Neural crest cell (in vitro differentiated cells): ENCODE data around the gene SPTSSA. TPM values are rescaled to one million over a fixed set of nuclear protein-coding genes. Genes with fewer than 3 reads are reported as not detected.
"Not testable (repeated sequence)": the region's sequence is repeated elsewhere in the genome, so short reads cannot be mapped to it uniquely, and the experiment has no call there.

Source experiments
- DNase-seq: peaks from one replicate; pipeline ENCODE4 v3.0.0; 2021; ENCODE audit warnings: low read depth, mixed read lengths, low spot score
- H3K27ac Mint-ChIP-seq: one replicate; pipeline ENCODE4 v1.8.0; 2021; ENCODE audit warnings: mild to moderate bottlenecking, mixed read lengths; ENCODE audit not compliant: unreplicated experiment
- H3K27me3 Mint-ChIP-seq: 2 replicates; pipeline ENCODE4 v1.8.0; 2021; ENCODE audit warnings: low read depth, mild to moderate bottlenecking, mixed read lengths
- H3K36me3 Mint-ChIP-seq: 2 replicates; pipeline ENCODE4 v1.8.0; 2021; ENCODE audit warnings: low read depth, mild to moderate bottlenecking, mixed read lengths
- H3K4me1 Mint-ChIP-seq: 2 replicates; pipeline ENCODE4 v1.8.0; 2021; ENCODE audit warnings: mixed read lengths
- H3K4me3 Mint-ChIP-seq: one replicate; pipeline ENCODE4 v1.8.0; 2021; ENCODE audit warnings: mild to moderate bottlenecking, mixed read lengths
- H3K9me3 Mint-ChIP-seq: 2 replicates; pipeline ENCODE4 v1.8.0; 2021; ENCODE audit warnings: mixed read lengths
- total RNA-seq: library from RNA; stranded (reverse); gene quantifications from 2 replicates; pipeline ENCODE4 v1.2.1, GENCODE V29; 2021
- TF ChIP-seq, protein P1 (sequence below): fragments of 200-600 bp; sonication (generic); conservative IDR thresholded peaks from 2 replicates; pipeline ENCODE4 v1.5.0; 2021; ENCODE audit warnings: antibody characterized with exemption, mild to moderate bottlenecking

Gene SPTSSA
- total RNA-seq, 1 donor from 2014 or later = 24.7 TPM

DNA sequence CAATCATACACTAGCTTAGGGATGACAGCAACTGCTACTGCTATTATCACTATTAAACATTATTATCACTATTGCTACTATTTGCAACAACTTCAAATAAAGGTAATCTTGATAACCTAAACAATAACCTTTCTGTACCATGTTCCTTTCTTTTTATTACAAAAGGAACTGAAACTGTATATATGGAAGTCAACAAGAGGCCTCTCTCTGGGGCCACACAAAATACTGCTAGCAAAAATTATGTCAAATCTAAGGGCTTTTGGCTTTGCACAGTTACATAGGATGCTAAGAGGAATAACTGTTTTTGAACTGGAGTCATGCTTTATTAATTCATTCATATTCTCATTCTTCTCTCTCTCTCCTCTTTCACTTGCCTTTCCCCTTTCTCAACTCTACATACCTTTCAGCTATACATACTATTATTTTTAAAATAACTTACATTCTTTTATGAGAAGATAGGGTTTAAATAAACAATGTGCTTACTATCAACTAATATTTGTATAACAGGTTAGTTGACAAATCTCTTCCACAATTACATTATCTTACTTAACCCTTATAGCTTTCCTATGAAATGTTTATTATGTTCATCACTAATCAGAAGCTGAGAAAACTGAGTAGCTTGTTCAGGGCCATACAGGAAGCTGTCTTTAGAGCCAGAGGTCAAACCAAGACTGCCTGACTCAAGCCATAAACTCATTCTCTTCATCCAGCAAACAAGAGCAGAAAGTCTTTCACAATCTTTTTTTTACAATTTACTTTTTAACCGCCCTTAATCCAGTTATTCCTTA is 25.7 kb downstream of the SPTSSA start:
- Mint-ChIP-seq H3K4me1 (peaks cover 18% of the 10 kb centered on the region), H3K27ac (no peak overlapping the region)
- TF ChIP-seq, protein P1, sequence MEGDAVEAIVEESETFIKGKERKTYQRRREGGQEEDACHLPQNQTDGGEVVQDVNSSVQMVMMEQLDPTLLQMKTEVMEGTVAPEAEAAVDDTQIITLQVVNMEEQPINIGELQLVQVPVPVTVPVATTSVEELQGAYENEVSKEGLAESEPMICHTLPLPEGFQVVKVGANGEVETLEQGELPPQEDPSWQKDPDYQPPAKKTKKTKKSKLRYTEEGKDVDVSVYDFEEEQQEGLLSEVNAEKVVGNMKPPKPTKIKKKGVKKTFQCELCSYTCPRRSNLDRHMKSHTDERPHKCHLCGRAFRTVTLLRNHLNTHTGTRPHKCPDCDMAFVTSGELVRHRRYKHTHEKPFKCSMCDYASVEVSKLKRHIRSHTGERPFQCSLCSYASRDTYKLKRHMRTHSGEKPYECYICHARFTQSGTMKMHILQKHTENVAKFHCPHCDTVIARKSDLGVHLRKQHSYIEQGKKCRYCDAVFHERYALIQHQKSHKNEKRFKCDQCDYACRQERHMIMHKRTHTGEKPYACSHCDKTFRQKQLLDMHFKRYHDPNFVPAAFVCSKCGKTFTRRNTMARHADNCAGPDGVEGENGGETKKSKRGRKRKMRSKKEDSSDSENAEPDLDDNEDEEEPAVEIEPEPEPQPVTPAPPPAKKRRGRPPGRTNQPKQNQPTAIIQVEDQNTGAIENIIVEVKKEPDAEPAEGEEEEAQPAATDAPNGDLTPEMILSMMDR = no peak

DNA sequence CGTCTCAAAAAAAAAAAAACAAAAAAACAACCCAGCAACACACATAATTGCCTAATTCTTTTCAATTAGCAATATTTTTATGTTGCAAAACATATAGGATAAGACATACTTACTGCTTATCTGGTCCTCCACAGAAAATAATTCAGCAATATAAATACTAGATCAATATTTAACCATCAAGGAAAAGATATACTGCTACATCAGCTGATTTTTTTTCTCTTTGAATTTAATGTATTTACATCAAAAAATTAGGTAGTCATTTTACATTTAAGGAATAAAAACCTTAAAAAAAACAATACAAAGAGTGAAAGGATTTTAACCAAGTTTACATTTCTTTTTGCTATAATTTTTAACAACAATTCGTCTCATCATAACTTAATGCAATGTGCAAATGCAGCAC is 28.1 kb downstream of the SPTSSA start:
- TF ChIP-seq, protein P1 = no peak
- Mint-ChIP-seq H3K27me3 (no peaks in the 10 kb centered on the region), H3K27ac (no peak overlapping the region), H3K4me1 (peaks cover 18% of the 10 kb centered on the region), H3K4me3 (no peak overlapping the region), H3K36me3 (peaks cover 22% of the 10 kb centered on the region), H3K9me3 (peaks cover 6% of the 10 kb centered on the region)
- DNase-seq = no peak

More for the DNA sequence above, 25.7 kb downstream of the SPTSSA start:
- peaks cover 20% of the 10 kb centered on the region for H3K36me3 Mint-ChIP-seq
- no peaks in the 10 kb centered on the region for H3K27me3 Mint-ChIP-seq
- H3K9me3 Mint-ChIP-seq = peaks cover 11% of the 10 kb centered on the region
- H3K4me3 Mint-ChIP-seq = no peak overlapping the region
- DNase-seq = no peak

DNA sequence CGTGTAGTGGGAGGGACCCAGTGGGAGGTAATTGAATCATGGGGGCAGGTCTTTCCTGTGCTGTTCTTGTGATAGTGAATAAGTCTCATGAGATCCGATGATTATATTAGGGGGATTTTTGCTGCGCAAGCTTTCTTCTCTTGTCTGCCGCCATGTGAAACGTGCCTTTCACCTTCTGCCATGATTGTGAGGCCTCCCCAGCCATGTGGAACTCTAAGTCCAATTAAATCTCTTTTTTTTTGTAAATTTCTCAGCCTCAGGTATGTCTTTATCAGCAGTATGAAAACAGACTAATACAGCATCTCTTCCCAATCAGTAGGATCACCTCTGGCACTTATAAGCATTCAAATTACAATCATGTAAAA is 34.0 kb downstream of the SPTSSA start:
- H3K27me3 Mint-ChIP-seq, DNase-seq, H3K27ac Mint-ChIP-seq, H3K9me3 Mint-ChIP-seq, H3K4me1 Mint-ChIP-seq, H3K4me3 Mint-ChIP-seq: not testable (repeated sequence)
- peaks cover 18% of the 10 kb centered on the region for H3K36me3 Mint-ChIP-seq

DNA sequence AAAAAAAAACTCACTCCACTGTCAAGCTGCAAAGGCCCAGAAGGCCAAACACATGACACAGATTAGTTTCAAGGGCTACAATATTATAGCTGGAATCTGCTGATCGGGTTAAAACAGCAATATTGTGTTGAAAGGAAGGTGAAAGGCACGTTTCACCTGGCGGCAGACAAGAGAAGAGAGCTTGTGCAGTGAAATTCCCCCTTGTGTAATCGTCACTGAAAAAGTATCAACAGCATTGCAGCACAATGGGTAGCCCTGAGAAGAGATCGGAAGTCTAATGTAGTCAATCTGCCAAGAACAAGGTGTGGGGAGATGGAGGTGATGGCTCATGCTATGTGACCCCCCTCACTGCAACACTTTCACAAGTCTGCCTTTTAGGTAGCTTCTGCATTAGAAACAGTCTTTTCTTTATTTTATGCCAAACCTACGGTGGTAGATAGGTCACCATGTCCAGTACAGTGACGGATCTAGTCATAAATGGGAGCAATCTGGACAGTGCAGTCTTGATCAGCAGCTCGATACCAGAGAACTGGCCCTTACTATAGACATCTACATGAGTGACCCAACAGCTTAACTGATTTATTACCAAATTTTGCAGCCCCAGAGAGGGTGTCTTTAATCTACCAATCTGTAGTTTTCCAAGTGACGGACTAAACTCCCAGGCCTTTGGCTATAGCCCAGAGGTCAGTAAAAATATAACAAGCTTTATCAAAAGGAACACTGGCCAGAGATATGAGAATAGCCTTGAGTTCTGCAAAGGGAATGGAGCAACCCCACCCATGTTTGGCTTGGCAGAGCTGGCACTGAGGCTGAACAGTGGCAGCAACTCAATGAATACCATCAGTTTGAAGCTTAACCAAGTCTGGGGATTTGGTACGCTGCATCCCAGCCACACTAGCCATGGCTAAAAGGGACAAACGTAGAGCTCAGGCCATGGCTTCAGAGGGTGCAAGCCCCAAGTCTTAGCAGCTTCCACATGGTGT is 35.4 kb downstream of the SPTSSA start:
- Mint-ChIP-seq H3K27ac (no peak overlapping the region), H3K4me3 (no peak overlapping the region), H3K36me3 (peaks cover 12% of the 10 kb centered on the region), H3K4me1 (no peaks in the 10 kb centered on the region), H3K9me3 (peaks cover 3% of the 10 kb centered on the region), H3K27me3 (no peaks in the 10 kb centered on the region)
- TF ChIP-seq, protein P1 = no peak
- no peak for DNase-seq

DNA sequence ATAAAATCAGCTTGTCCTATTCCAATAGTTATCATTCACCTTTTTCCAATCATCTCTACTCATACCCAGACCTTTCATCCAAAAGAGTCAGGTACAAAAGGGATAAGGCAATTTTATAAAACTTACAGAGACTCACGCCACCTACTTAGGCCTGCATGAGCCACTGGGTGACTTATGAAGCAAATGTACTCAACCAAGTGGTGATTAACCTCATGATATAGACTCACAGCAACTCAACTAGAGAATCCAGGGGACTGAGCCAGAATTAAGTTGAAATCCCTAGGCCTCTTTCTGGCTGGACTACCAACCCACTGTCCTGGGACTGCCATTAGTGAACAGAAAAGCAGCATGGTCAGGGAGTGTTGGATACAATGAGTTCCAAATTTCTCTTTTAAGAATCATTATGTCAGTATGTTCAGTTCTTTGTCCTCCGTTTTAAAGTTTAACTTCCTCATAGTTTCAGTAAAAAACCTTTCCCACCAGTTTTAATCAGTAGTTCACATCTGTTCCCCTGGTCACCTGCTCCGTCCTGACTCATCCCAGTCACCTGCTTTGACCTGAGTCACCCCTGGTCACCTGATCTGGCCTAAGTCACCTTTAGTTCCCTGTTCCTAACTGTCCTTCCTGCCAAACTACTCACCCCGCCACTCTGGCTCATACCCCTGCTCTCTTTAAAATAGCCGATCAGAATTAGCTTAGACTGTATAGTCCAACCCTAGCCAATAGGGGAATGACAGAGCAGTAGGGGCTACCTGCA is 36.8 kb downstream of the SPTSSA start:
- no peaks in the 10 kb centered on the region for H3K27me3 Mint-ChIP-seq
- no peaks in the 10 kb centered on the region for H3K4me1 Mint-ChIP-seq
- H3K4me3 Mint-ChIP-seq = no peak overlapping the region
- TF ChIP-seq, protein P1 = no peak
- H3K27ac Mint-ChIP-seq = no peak overlapping the region
- peaks cover 8% of the 10 kb centered on the region for H3K9me3 Mint-ChIP-seq
- no peak for DNase-seq
- H3K36me3 Mint-ChIP-seq = peaks cover 7% of the 10 kb centered on the region
